Neural progenitor cell (in vitro differentiated cells): Measurements from ENCODE around the gene BMAL2. TPM values are rescaled to one million over a fixed set of nuclear protein-coding genes. Genes with fewer than 3 reads are reported as not detected.

Experiments used
- DNase-seq: peaks from one replicate; pipeline ENCODE4 v3.0.0-alpha.2; 2016; ENCODE audit warnings: low spot score
- H2AFZ ChIP-seq: fragments of 200-600 bp; sonication (generic); replicated peaks from 2 replicates; pipeline ENCODE4 v1.6.1; 2016; ENCODE audit warnings: antibody characterized with exemption
- H3F3A ChIP-seq: fragments of 200-600 bp; sonication (generic); 2 replicates; pipeline ENCODE4 v1.6.1; 2016; ENCODE audit warnings: antibody characterized with exemption, low read depth
- H3K27ac ChIP-seq: fragments of 200-600 bp; sonication (generic); 2 replicates; pipeline ENCODE4 v1.5.1; 2016; ENCODE audit warnings: mild to moderate bottlenecking
- H3K27me3 ChIP-seq: fragments of 200-600 bp; sonication (generic); 2 replicates; pipeline ENCODE4 v1.6.1; 2016; ENCODE audit warnings: mild to moderate bottlenecking, moderate library complexity
- H3K36me3 ChIP-seq: fragments of 200-600 bp; sonication (generic); 2 replicates; pipeline ENCODE4 v1.5.1; 2016
- H3K4me1 ChIP-seq: fragments of 200-600 bp; sonication (generic); 2 replicates; pipeline ENCODE4 v1.6.1; 2016; ENCODE audit warnings: mixed run types
- H3K4me2 ChIP-seq: fragments of 200-600 bp; sonication (generic); 2 replicates; pipeline ENCODE4 v1.6.1; 2016
- H3K4me3 ChIP-seq: fragments of 200-600 bp; sonication (generic); 2 replicates; pipeline ENCODE4 v1.5.1; 2016
- H3K79me2 ChIP-seq: fragments of 200-600 bp; sonication (generic); 2 replicates; pipeline ENCODE4 v1.6.1; 2016; ENCODE audit warnings: low read depth
- H3K9ac ChIP-seq: fragments of 200-600 bp; sonication (generic); 2 replicates; pipeline ENCODE4 v1.6.1; 2016
- H3K9me3 ChIP-seq: fragments of 200-600 bp; sonication (generic); 2 replicates; pipeline ENCODE4 v1.5.1; 2016; ENCODE audit warnings: low read depth
- H4K20me1 ChIP-seq: fragments of 200-600 bp; sonication (generic); 2 replicates; pipeline ENCODE4 v1.6.1; 2016; ENCODE audit warnings: low read depth
- H3K27ac Mint-ChIP-seq: 3 replicates; pipeline ENCODE4 v1.8.0; 2021; ENCODE audit warnings: mixed read lengths
- H3K27me3 Mint-ChIP-seq: 2 replicates; pipeline ENCODE4 v1.8.0; 2022; ENCODE audit warnings: low read depth, mild to moderate bottlenecking, inconsistent platforms, moderate library complexity, mixed read lengths; ENCODE audit not compliant: insufficient read depth
- H3K36me3 Mint-ChIP-seq: 3 replicates; pipeline ENCODE4 v1.8.0; 2021; ENCODE audit warnings: mixed read lengths
- H3K4me1 Mint-ChIP-seq: 3 replicates; pipeline ENCODE4 v1.8.0; 2021; ENCODE audit warnings: mixed read lengths
- H3K4me3 Mint-ChIP-seq: 3 replicates; pipeline ENCODE4 v1.8.0; 2021; ENCODE audit warnings: mild to moderate bottlenecking, moderate library complexity, mixed read lengths
- H3K9me3 Mint-ChIP-seq: 3 replicates; pipeline ENCODE4 v1.8.0; 2020; ENCODE audit warnings: mixed read lengths
- EZH2 ChIP-seq: fragments of 200-600 bp; sonication (generic); IDR thresholded peaks from 2 replicates; pipeline ENCODE4 v1.6.1; 2017; ENCODE audit warnings: antibody characterized with exemption, mild to moderate bottlenecking, moderate library complexity
- EZH2phosphoT487 ChIP-seq: fragments of 200-600 bp; sonication (generic); IDR thresholded peaks from 2 replicates; pipeline ENCODE4 v1.6.1; 2017; ENCODE audit warnings: antibody characterized with exemption
- total RNA-seq: library from RNA; depleted of rRNA; stranded (reverse); fragments of >200 nt; gene quantifications from 2 replicates; pipeline ENCODE4 v1.2.3, GENCODE V29; 2015; ENCODE audit warnings: low replicate concordance
- TF ChIP-seq, protein P1 (sequence below): fragments of 200-600 bp; sonication (generic); IDR thresholded peaks from 2 replicates; pipeline ENCODE4 v1.5.1; 2017; ENCODE audit warnings: antibody characterized with exemption, mild to moderate bottlenecking

The BMAL2 gene
- total RNA-seq, 1 donor from 2014 or later: 12.9 TPM

DNA sequence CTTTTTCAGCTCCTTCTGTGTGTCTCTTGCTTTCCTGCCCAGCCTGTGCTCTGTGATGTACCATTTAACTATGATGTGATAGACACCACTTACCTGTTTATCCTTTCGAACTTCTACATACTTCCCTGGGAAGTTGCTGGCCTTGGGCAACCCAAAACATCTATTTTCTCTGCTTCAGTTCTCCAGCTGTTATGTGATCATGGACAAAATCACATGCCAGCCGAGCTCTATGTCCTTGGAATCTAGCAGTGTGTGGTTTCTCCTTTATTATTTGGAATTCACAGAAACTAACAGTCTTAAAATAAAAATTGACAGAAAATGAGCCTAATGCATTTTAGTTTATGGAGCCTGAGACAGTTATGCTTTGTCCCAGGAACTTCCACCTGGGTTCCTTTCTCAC is 22.9 kb downstream of the BMAL2 start:
- no peaks in the 10 kb centered on the region for H3K36me3 Mint-ChIP-seq
- H3K9me3 Mint-ChIP-seq: no peaks in the 10 kb centered on the region
- H3K79me2 ChIP-seq: no peaks in the 10 kb centered on the region

DNA sequence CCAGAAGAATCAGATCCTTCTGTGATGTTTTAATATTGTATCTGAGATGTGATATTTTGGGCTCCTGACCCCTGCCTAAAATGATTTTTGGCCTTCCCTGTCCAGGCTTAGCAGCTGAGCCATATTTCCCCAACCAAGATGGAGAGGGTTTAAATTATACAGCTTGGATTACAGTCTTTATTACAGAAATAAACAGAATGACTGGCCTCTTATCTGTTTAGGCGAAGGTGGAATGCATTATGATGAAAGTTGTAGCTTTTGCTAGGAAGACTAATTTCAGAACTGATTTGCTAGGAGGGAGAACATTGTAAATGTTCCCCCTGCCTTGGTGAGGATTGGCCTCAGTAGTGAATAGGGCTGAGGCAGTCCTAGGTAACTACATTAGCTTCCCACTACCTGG is 23.3 kb downstream of the BMAL2 start:
- TF ChIP-seq EZH2phosphoT487: no peak
- TF ChIP-seq, protein P1, sequence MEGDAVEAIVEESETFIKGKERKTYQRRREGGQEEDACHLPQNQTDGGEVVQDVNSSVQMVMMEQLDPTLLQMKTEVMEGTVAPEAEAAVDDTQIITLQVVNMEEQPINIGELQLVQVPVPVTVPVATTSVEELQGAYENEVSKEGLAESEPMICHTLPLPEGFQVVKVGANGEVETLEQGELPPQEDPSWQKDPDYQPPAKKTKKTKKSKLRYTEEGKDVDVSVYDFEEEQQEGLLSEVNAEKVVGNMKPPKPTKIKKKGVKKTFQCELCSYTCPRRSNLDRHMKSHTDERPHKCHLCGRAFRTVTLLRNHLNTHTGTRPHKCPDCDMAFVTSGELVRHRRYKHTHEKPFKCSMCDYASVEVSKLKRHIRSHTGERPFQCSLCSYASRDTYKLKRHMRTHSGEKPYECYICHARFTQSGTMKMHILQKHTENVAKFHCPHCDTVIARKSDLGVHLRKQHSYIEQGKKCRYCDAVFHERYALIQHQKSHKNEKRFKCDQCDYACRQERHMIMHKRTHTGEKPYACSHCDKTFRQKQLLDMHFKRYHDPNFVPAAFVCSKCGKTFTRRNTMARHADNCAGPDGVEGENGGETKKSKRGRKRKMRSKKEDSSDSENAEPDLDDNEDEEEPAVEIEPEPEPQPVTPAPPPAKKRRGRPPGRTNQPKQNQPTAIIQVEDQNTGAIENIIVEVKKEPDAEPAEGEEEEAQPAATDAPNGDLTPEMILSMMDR: no peak
- no peak for TF ChIP-seq EZH2
- Histone ChIP-seq H4K20me1 (no peaks in the 10 kb centered on the region), H3F3A (no peaks in the 10 kb centered on the region), H3K9ac (no peak overlapping the region), H3K27ac (no peak overlapping the region), H3K27me3 (no peaks in the 10 kb centered on the region), H3K4me3 (no peak overlapping the region), H3K4me1 (no peaks in the 10 kb centered on the region), H3K4me2 (no peak overlapping the region), H3K9me3 (no peaks in the 10 kb centered on the region), H3K36me3 (no peaks in the 10 kb centered on the region), H3K79me2 (no peaks in the 10 kb centered on the region), H2AFZ (no peak overlapping the region)
- Mint-ChIP-seq H3K9me3 (no peaks in the 10 kb centered on the region), H3K4me3 (no peak overlapping the region), H3K27me3 (no peaks in the 10 kb centered on the region), H3K4me1 (no peaks in the 10 kb centered on the region), H3K27ac (no peak overlapping the region), H3K36me3 (no peaks in the 10 kb centered on the region)
- no peak for DNase-seq

More for the DNA sequence above, 22.9 kb downstream of the BMAL2 start:
- Histone ChIP-seq H4K20me1 (no peaks in the 10 kb centered on the region), H3K36me3 (no peaks in the 10 kb centered on the region), H3K4me2 (no peak overlapping the region), H3K4me3 (no peak overlapping the region), H2AFZ (no peak overlapping the region), H3K9ac (no peak overlapping the region), H3K27me3 (no peaks in the 10 kb centered on the region), H3K9me3 (no peaks in the 10 kb centered on the region), H3K4me1 (no peaks in the 10 kb centered on the region), H3F3A (no peaks in the 10 kb centered on the region), H3K27ac (no peak overlapping the region)
- Mint-ChIP-seq H3K27me3 (no peaks in the 10 kb centered on the region), H3K4me3 (no peak overlapping the region), H3K27ac (no peak overlapping the region), H3K4me1 (no peaks in the 10 kb centered on the region)
- TF ChIP-seq, protein P1: no peak
- TF ChIP-seq EZH2: no peak
- TF ChIP-seq EZH2phosphoT487: no peak
- DNase-seq: no peak

DNA sequence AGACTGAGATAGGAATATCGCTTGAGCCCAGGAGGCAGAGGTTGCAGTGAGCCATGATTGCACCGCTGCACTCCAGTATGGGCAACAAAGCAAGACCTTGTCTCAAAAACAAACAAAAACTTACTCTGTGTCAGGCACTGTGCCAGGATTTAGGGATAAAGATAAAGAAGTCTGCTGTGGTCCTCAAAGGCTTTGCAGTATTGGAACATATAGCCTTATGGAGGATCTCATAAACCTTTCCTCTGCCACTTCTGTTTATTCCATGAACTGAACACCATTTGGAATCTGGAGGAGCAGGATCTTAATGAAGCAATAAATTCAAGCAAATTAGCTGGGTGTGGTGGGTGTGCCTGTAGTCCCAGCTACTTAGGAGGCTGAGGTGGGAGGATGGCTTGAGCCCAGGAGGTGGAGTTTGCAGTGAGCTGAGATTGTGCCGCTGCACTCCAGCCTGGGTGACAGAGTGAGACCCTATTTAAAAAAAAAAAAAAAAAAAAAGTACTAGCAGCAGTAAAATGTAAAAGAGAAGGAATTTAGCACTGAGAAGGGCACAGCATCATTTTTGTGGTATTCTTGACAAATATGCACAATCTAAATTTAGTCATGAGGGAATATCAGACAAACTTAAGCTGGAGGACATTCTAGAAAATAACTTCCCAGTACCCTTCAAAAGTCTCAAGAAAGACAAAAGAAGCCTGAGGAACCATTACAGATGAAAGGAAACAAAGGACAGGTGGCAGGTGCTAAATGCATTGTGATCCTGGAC is 27.1 kb downstream of the BMAL2 start:
- no peak for DNase-seq
- H3F3A ChIP-seq: no peaks in the 10 kb centered on the region
- Mint-ChIP-seq H3K27ac (no peak overlapping the region), H3K4me1 (no peaks in the 10 kb centered on the region), H3K36me3 (peaks cover 2% of the 10 kb centered on the region), H3K9me3 (no peaks in the 10 kb centered on the region), H3K4me3 (no peak overlapping the region), H3K27me3 (no peaks in the 10 kb centered on the region)
- H2AFZ ChIP-seq: no peak overlapping the region
- TF ChIP-seq, protein P1: no peak
- TF ChIP-seq EZH2: no peak
- TF ChIP-seq EZH2phosphoT487: no peak
- H4K20me1 ChIP-seq: no peaks in the 10 kb centered on the region
- no peak overlapping the region for H3K4me2 ChIP-seq
- no peaks in the 10 kb centered on the region for H3K79me2 ChIP-seq
- no peaks in the 10 kb centered on the region for H3K27me3 ChIP-seq
- H3K9ac ChIP-seq: no peak overlapping the region
- H3K36me3 ChIP-seq: no peaks in the 10 kb centered on the region
- no peak overlapping the region for H3K4me3 ChIP-seq
- no peak overlapping the region for H3K27ac ChIP-seq
- no peaks in the 10 kb centered on the region for H3K9me3 ChIP-seq
- no peaks in the 10 kb centered on the region for H3K4me1 ChIP-seq
